GM18502 (cell line): Measurements from ENCODE around the gene THAP2.
A peak's percentile ranks its signal among the peaks of the same experiment; 100 is the strongest.

Experiments used
- ATAC-seq: cut with Tn5 transposase; IDR thresholded peaks from one replicate; pipeline ENCODE4 v1.9.1; 2021; ENCODE audit warnings: mild to moderate bottlenecking; ENCODE audit not compliant: unreplicated experiment, poor library complexity

The THAP2 gene

GRCh38 chr12:71663561-71664410 lies at the start of gene THAP2, which contains the start of gene ZFC3H1:
Gene THAP2, plus strand, starts transcription at chr12:71664301. Its CDS starts 209 bp downstream, at chr12:71664510.
Gene ZFC3H1, minus strand, starts transcription at chr12:71663848. Its CDS starts 238 bp downstream, at chr12:71663610.
- peak; percentile 91 for ATAC-seq

GRCh38 chr12:71621938-71622337 lies 42.2 kb upstream of the THAP2 start:
- no peak for ATAC-seq

- no peak for ATAC-seq
These were observed 38.6 kb upstream of the THAP2 start for GRCh38 chr12:71625476-71625875.

- peak; percentile 87 for ATAC-seq
These were observed 38.0 kb upstream of the THAP2 start for GRCh38 chr12:71626098-71626497.

- ATAC-seq = no peak
These were observed 37.3 kb upstream of the THAP2 start for GRCh38 chr12:71626768-71627167.

GRCh38 chr12:71627438-71628002 lies 36.6 kb upstream of the THAP2 start:
- ATAC-seq = no peak

GRCh38 chr12:71636704-71637115 lies 27.4 kb upstream of the THAP2 start:
- ATAC-seq = peak; percentile 74

- no peak for ATAC-seq
These were observed 25.6 kb upstream of the THAP2 start for GRCh38 chr12:71638499-71638898.

GRCh38 chr12:71639341-71639760 lies 24.8 kb upstream of the THAP2 start:
- ATAC-seq = peak; percentile 39

GRCh38 chr12:71640316-71640715 lies 23.8 kb upstream of the THAP2 start:
- no peak for ATAC-seq

- ATAC-seq = no peak
These were observed 22.7 kb upstream of the THAP2 start for GRCh38 chr12:71641390-71641789.

GRCh38 chr12:71642264-71642663 lies 21.8 kb upstream of the THAP2 start:
- no peak for ATAC-seq

- ATAC-seq = no peak
These were observed 18.8 kb upstream of the THAP2 start for GRCh38 chr12:71645268-71645667.

GRCh38 chr12:71646512-71646911 lies 17.6 kb upstream of the THAP2 start:
- no peak for ATAC-seq

- ATAC-seq = no peak
These were observed 15.6 kb upstream of the THAP2 start for GRCh38 chr12:71648537-71648936.

- no peak for ATAC-seq
These were observed 14.7 kb upstream of the THAP2 start for GRCh38 chr12:71649401-71649800.

- no peak for ATAC-seq
These were observed 11.4 kb upstream of the THAP2 start for GRCh38 chr12:71652656-71653055.

- ATAC-seq = no peak
These were observed 11.0 kb upstream of the THAP2 start for GRCh38 chr12:71653137-71653536.

GRCh38 chr12:71654200-71654599 lies 9.9 kb upstream of the THAP2 start:
- no peak for ATAC-seq

- no peak for ATAC-seq
These were observed 8.6 kb upstream of the THAP2 start for GRCh38 chr12:71655495-71655894.

GRCh38 chr12:71655907-71656306 lies 8.2 kb upstream of the THAP2 start:
- ATAC-seq = no peak

GRCh38 chr12:71656740-71657139 lies 7.4 kb upstream of the THAP2 start:
- ATAC-seq = no peak
